Tibial nerve (tissue), 4 donors: ENCODE data around the gene HINT2.

Source experiments
- EP300 ChIP-seq, 2 donors: sonication (generic); formaldehyde crosslinking; IDR thresholded peaks; one replicate each; pipeline ENCODE4 v1.6.1; 2017; ENCODE audit warnings: antibody characterized with exemption in 2 of 2, mild to moderate bottlenecking in 1 of 2
- POLR2A ChIP-seq, 2 donors: fragments of 450-650 bp; IDR thresholded peaks; one replicate each; pipeline ENCODE4 v1.6.1; 2017; ENCODE audit warnings: antibody characterized with exemption in 2 of 2, mild to moderate bottlenecking in 2 of 2, moderate library complexity in 2 of 2
- TF ChIP-seq, protein P1 (sequence below), 5 experiments: fragments of 200-600 bp in 3 of 5; fragments of 450-650 bp in 2 of 5; sonication (generic) in 3 of 5; IDR thresholded peaks; one replicate each; pipeline ENCODE4 v1.5.1; 2016 to 2019; ENCODE audit warnings: antibody characterized with exemption in 5 of 5, mild to moderate bottlenecking in 3 of 5, moderate library complexity in 2 of 5

DNA sequence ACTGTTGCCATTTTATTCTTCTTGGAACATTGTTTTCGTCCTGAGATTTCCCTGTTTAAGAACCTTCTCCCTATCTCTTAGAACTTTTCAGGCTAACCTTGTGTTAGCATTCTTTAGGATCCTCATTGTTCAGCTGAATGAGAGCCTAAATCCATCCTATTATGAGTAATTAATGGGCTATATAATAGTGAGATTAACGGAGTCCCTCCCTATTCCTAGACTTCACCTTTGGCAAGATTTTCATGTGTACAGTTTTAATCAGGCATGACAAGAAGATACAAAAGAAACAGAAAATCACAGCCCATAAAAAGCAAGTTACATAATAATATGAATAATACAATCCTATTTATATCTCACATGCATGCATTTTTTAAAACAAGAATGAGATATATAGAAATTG, 51.7 kb downstream of the HINT2 start:
- TF ChIP-seq, protein P1, sequence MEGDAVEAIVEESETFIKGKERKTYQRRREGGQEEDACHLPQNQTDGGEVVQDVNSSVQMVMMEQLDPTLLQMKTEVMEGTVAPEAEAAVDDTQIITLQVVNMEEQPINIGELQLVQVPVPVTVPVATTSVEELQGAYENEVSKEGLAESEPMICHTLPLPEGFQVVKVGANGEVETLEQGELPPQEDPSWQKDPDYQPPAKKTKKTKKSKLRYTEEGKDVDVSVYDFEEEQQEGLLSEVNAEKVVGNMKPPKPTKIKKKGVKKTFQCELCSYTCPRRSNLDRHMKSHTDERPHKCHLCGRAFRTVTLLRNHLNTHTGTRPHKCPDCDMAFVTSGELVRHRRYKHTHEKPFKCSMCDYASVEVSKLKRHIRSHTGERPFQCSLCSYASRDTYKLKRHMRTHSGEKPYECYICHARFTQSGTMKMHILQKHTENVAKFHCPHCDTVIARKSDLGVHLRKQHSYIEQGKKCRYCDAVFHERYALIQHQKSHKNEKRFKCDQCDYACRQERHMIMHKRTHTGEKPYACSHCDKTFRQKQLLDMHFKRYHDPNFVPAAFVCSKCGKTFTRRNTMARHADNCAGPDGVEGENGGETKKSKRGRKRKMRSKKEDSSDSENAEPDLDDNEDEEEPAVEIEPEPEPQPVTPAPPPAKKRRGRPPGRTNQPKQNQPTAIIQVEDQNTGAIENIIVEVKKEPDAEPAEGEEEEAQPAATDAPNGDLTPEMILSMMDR (IDR thresholded peaks at IDR 0.05), result no peak
- TF ChIP-seq POLR2A (IDR thresholded peaks at IDR 0.05) (no peak), EP300 (IDR thresholded peaks at IDR 0.05) (no peak)
